Central memory CD8-positive, alpha-beta T cell (primary cell): ENCODE measurements around the gene ALK.

ENCODE experiments used
- ATAC-seq: fragments of 150-1000 bp; cut with Tn5 transposase; replicated peaks from 2 replicates; pipeline ENCODE4 v1.10.0; 2022; ENCODE audit warnings: mild to moderate bottlenecking, moderate FRiP score, moderate number of reproducible peaks; ENCODE audit not compliant: poor library complexity, severe bottlenecking; ENCODE audit errors: extremely low read depth
- DNase-seq, 2 donors: peaks; one replicate each; pipeline ENCODE4 v3.0.0; 2021; ENCODE audit warnings: low spot score in 2 of 2
- H3K27ac Mint-ChIP-seq: one replicate; pipeline ENCODE4 v1.8.0; 2022; ENCODE audit warnings: low read depth, mild to moderate bottlenecking, moderate library complexity, mixed read lengths
- H3K27me3 Mint-ChIP-seq: one replicate; pipeline ENCODE4 v1.8.0; 2022; ENCODE audit warnings: mixed read lengths
- H3K36me3 Mint-ChIP-seq: one replicate; pipeline ENCODE4 v1.8.0; 2022; ENCODE audit warnings: mild to moderate bottlenecking, moderate library complexity, mixed read lengths; ENCODE audit not compliant: insufficient read depth
- H3K4me1 Mint-ChIP-seq: one replicate; pipeline ENCODE4 v1.8.0; 2022; ENCODE audit warnings: mixed read lengths
- H3K4me3 Mint-ChIP-seq: one replicate; pipeline ENCODE4 v1.8.0; 2022; ENCODE audit warnings: mild to moderate bottlenecking, moderate library complexity, mixed read lengths
- H3K9me3 Mint-ChIP-seq: one replicate; pipeline ENCODE4 v1.8.0; 2022; ENCODE audit warnings: mixed read lengths

The ALK gene

DNA sequence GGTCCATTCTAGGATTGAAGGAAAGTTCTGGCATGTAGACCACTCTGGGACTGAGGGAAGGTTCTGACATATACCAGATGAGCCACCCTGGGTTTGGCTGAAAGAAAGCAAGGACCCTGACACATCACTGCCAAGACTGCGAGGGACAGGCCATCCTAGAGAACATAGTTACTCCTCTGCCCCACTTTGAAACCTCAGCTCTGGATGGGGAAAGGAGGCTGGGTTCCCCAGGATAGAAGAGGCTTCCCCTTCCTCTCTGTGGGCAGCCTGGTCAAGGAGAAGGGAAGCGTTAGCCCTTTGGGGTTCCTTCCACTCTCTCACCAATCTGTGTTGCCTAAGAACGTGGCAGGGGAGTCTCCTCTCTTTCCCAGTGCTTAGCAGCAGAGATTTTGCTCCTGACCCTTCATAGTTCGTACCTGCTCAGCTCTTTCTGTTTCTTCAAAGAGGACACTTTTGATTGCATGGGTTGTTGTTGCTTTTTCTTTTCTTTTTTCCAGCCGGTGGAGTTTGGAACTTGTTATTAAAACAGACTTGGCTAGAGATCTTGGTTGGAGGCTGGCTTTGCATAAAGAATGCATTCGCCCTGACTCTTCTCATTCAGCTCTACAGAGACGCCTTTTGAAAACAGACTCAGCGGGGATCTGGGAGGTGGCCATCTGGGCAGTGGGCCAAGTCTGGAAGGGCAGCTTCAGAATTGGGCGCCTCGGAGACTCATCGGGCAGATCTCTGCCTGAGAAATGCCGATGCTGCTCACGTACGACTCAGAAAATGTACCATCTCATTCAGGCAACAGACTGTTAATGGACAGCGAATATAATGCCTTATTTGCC lies 640.1 kb downstream of the ALK start:
- Mint-ChIP-seq H3K4me1 (no peaks in the 10 kb centered on the region), H3K27ac (no peak overlapping the region), H3K36me3 (no peaks in the 10 kb centered on the region), H3K9me3 (no peaks in the 10 kb centered on the region), H3K4me3 (no peak overlapping the region), H3K27me3 (peaks cover 65% of the 10 kb centered on the region)
- ATAC-seq: no peak
- no peak for DNase-seq

DNA sequence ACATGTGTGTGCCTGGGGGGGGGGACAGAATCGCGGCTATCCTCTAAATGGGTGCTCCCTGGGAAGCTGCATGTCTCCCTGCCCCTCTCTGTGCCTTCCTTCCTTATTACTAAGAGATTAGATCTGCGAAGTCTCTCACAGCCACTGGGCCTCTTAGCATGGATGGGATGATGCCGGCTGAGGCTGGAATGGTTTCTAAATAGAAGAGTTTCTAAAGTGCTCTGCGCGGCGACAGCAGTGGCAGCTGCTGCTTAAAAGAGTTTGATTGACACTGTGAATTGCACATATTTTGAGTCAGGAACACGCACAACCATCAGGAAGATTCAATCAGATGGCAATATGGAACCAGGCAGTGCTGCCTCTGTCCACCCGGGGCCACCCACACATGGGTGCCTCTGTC lies 642.4 kb downstream of the ALK start:
- Mint-ChIP-seq H3K36me3 (no peaks in the 10 kb centered on the region), H3K27me3 (peaks cover 75% of the 10 kb centered on the region), H3K4me3 (no peak overlapping the region), H3K4me1 (no peaks in the 10 kb centered on the region), H3K9me3 (no peaks in the 10 kb centered on the region), H3K27ac (no peak overlapping the region)
- DNase-seq (no peak), ATAC-seq (no peak)

DNA sequence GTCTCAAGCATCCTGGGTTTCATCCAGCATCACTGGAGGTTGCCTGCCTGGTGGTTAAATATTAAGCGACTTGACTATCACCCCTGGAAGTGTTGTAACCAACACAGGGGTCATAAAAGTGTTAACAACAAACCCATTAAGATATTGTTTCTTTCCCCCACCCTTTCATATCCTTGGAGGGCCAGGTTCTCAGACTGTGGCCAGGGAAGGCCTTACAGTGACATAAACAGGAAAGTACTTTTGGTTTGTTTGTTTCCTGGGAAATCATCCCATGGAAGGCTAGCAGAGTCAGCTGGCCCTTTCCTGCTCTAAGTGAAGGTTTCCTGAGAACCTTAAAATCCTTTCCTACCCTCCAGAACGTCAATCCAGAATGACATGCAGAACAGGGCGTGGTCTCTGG lies 645.2 kb downstream of the ALK start:
- Mint-ChIP-seq H3K4me3 (no peak overlapping the region), H3K9me3 (no peaks in the 10 kb centered on the region), H3K4me1 (no peaks in the 10 kb centered on the region), H3K36me3 (no peaks in the 10 kb centered on the region), H3K27ac (no peak overlapping the region), H3K27me3 (peaks cover 95% of the 10 kb centered on the region)
- DNase-seq: no peak
- ATAC-seq: no peak

DNA sequence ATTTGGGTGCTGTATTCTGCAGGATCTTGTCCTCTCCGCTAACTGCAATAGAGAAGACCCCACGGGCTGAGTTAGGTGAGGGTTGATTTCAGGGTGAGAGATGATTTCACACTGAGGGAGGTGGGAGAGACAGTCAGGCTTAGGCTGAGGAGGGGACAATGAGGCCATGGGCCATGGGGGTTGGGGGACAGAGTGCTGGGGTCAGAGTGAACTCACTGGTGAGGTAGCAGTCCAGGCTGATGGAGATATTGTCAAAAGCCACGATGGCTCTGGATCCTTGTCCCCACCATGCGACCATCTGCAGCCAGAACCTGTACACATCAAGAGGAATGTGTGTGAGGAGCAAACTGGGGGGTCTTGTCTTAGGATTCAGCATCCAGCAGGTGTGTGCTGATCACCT lies 646.2 kb downstream of the ALK start:
- no peak for ATAC-seq
- H3K27me3 Mint-ChIP-seq: peaks cover 95% of the 10 kb centered on the region
- no peak overlapping the region for H3K4me3 Mint-ChIP-seq
- DNase-seq: no peak
- no peaks in the 10 kb centered on the region for H3K9me3 Mint-ChIP-seq
- H3K27ac Mint-ChIP-seq: no peak overlapping the region
- no peaks in the 10 kb centered on the region for H3K36me3 Mint-ChIP-seq
- no peaks in the 10 kb centered on the region for H3K4me1 Mint-ChIP-seq

DNA sequence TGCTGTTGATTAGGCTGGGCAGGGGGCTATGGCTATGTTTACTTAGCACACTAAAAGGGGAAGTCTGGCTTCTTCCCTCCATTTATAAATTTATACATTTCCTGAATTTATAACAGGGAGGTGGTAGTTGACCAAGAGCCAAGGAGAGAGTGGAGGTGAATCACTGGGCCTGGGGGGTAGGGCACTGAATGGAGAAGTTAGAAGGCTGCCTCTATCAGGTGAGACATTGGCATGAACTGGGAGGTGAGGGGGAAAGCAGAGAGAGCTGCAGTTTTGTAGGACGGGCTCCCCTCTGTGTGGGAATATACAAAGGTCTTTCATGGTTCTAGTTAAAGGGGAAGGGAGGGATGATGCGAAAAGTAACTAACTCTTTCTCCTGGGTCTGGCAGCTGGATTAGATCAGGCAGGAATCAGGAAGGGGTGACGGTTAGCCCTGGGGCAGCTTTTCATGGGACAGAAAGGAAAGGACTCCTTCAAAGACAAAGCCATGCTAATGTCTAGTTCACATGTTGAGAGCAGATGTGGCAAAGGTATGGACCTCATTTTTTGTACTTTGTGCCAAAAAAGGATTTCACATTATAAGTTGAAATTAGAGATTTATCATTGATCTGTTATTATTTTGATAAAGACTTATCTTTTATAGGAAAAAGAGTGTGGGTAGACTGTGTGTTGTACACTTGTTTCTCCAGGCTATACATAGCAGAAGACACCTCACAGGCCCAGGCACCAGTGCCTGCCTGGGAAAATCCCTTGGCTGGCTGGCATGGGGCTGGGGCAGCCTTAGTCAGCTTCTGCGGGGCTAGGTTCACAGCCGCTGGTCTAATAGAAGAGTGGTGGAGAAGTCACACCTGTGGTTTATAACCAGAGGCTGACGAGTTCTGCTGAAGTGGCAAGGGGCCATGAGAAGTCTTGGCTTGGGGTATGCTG lies 647.4 kb downstream of the ALK start:
- H3K36me3 Mint-ChIP-seq: no peaks in the 10 kb centered on the region
- no peak overlapping the region for H3K27ac Mint-ChIP-seq
- H3K4me3 Mint-ChIP-seq: no peak overlapping the region
- DNase-seq: no peak
- ATAC-seq: no peak
- H3K9me3 Mint-ChIP-seq: no peaks in the 10 kb centered on the region
- H3K4me1 Mint-ChIP-seq: no peaks in the 10 kb centered on the region
- peaks cover 97% of the 10 kb centered on the region for H3K27me3 Mint-ChIP-seq

DNA sequence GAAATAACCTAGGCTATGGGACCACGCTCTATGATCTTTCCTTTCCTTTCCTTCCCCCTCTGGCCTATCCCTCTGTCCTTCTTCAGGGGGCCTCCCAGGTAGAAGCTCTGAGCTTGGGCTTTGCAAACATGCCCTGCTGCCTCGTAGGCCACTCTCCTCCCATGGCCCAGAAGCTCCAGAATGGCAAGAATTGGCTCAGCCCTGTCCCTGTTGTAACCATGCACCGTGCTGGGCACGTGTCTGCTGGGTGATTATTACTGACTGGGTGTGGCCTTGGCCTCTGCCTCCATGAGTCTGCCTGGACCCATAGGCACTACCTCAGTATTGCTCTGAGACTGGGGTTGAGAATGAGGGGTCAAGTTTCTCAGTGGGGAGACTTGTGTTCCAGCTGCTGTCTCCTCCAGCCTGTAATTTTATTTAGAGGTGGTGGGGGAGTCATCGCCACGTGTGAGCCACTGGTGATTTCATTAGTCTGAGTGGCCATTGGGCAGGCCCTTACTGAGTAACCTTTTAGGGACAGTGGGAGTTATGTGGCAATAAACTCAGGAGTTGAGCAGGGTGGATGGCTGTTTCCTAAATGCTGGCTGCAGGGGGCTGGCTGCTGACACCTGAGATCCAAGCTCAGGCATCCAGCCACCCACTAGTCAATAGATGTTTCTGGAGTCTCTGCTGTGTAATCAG lies 648.2 kb downstream of the ALK start:
- no peak overlapping the region for H3K27ac Mint-ChIP-seq
- ATAC-seq (no peak), DNase-seq (no peak)
- no peak overlapping the region for H3K4me3 Mint-ChIP-seq
- H3K9me3 Mint-ChIP-seq: no peaks in the 10 kb centered on the region
- no peaks in the 10 kb centered on the region for H3K36me3 Mint-ChIP-seq
- H3K27me3 Mint-ChIP-seq: peaks cover 94% of the 10 kb centered on the region
- H3K4me1 Mint-ChIP-seq: no peaks in the 10 kb centered on the region

DNA sequence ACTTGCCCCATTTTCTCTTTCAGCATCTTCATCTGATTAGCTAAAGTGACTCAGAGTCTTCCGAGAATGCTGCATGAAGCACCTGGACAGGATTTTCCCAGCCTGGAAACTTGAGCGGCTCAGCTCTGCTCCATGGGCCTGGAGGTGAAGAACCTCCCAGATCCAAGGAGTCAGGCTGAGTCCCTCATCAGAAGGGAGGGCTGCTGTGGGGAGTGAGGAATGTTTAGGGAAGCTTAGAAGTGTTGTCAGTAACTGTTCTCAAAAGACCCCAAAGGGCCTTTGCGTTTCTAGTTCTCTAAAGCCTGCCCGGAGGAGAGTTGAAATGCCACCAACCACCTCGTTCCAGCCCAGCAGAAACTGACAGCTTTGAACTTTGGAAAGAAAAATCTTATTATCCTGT lies 649.1 kb downstream of the ALK start:
- H3K27me3 Mint-ChIP-seq: peaks cover 86% of the 10 kb centered on the region
- no peak overlapping the region for H3K27ac Mint-ChIP-seq
- DNase-seq (no peak), ATAC-seq (no peak)
- no peak overlapping the region for H3K4me3 Mint-ChIP-seq
- no peaks in the 10 kb centered on the region for H3K36me3 Mint-ChIP-seq
- no peaks in the 10 kb centered on the region for H3K9me3 Mint-ChIP-seq
- H3K4me1 Mint-ChIP-seq: no peaks in the 10 kb centered on the region

DNA sequence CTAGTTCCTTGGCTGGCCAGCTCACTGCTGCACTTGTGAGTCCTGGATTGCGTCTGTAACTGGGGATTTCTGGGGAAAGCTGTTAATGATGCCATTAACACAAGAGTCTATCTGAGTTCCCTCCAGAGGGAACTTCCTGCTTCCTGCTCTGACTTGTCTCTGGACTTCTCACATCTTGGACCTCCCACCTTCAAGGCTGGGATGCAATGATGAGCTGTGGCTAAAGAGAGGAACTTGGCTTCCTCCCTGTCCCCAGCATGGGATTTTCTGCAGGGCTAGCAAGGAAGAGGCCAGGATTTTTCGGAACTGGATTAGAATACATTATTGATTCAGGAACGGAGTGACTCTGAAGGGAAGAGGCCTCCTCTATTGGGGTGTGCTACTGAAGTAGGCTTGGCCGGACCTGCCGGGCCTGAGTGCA lies 650.7 kb downstream of the ALK start:
- Mint-ChIP-seq H3K4me1 (no peaks in the 10 kb centered on the region), H3K4me3 (no peak overlapping the region), H3K27me3 (peaks cover 71% of the 10 kb centered on the region), H3K36me3 (no peaks in the 10 kb centered on the region), H3K9me3 (no peaks in the 10 kb centered on the region), H3K27ac (no peak overlapping the region)
- DNase-seq: no peak
- no peak for ATAC-seq

DNA sequence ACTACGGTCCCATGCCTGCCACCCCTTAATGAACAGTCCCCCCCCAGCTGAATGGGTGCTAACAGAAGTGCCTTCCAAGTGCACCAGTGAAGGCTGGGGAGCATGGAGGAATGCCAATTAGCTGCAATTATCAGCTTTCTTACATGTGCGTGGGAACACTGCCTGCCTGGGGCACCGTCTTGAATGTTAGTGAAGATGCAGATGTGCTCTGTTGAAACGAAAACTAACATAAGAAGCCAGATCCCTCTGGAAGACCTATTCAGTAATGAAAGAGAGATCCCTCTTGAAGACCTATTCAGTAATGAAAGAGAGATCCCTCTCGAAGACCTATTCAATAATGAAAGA lies 651.6 kb downstream of the ALK start:
- Mint-ChIP-seq H3K4me3 (no peak overlapping the region), H3K36me3 (no peaks in the 10 kb centered on the region), H3K9me3 (no peaks in the 10 kb centered on the region), H3K27ac (no peak overlapping the region), H3K27me3 (peaks cover 62% of the 10 kb centered on the region), H3K4me1 (no peaks in the 10 kb centered on the region)
- no peak for DNase-seq
- ATAC-seq: no peak

DNA sequence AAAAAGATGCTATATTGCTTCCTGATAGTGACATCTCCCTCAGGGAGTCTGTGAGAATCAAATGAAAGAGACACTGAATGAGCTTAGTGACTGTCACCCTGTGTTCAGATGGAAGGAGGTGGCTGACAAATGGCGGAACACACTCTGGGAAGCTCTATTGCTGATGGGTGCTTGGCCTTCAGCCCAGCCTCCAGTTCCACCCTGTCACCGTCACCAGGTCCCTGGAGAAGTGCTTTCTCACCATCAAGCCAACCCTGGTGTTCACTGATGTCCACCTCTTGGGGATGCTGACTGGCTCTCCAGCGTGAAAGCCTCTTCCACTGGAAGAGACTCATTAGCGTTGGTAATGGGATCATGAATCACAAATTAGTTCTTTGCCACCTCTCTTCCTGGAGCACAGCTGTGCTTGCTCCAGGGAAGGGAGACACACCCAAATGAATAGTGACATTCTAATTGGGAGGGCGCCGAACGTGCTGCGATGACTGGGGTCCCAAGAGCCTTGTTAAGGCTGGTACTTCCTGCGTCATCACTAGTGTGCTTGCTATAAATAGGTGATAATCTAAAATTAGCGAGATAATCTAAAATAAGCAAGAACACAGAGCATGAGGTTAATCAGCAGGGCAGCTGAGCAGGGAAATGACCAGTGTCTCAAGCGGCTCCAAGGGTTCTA lies 652.2 kb downstream of the ALK start:
- H3K36me3 Mint-ChIP-seq: no peaks in the 10 kb centered on the region
- no peak for DNase-seq
- no peak for ATAC-seq
- no peaks in the 10 kb centered on the region for H3K9me3 Mint-ChIP-seq
- peaks cover 57% of the 10 kb centered on the region for H3K27me3 Mint-ChIP-seq
- no peak overlapping the region for H3K4me3 Mint-ChIP-seq
- no peak overlapping the region for H3K27ac Mint-ChIP-seq
- H3K4me1 Mint-ChIP-seq: no peaks in the 10 kb centered on the region

DNA sequence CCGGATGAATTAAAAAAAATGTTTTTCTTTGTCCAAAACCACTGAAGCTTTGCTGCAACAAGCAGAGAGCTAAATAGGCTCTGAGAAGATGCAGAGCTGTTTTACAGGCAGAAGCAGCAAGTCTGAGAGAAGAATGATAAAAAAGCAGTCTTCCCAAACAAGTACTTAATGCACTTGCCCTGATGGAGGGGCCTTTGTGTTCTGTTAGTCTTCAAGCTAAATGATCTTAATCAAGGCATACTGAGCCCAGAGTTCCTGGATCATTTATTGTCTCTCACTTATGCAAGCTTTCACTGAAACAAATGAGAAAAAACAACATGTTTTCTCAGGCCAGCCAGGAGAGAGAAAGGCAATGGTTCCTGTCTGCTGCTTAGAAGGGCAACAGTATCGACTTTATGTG lies 653.7 kb downstream of the ALK start:
- Mint-ChIP-seq H3K4me3 (no peak overlapping the region), H3K36me3 (no peaks in the 10 kb centered on the region), H3K27ac (no peak overlapping the region), H3K27me3 (peaks cover 54% of the 10 kb centered on the region), H3K4me1 (no peaks in the 10 kb centered on the region), H3K9me3 (no peaks in the 10 kb centered on the region)
- no peak for ATAC-seq
- no peak for DNase-seq

DNA sequence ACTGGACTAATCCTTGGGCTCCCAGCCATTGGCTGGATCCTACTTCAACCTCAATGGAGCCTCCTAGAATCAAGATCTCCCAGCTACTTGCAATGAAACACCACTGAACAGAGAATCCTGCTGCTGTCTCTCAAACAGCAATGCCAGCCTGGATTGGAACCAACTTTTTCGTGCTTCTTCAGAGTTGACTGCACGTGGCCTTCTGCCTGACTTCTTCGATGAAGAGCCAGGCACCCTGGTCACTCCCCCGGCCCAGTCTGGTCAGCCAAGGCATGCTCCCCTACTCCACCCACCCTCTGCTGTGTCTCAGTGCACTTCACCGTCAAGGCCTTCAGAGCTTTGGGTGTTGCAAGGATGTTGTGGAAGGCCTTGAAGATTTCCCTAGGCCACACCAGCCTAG lies 657.5 kb downstream of the ALK start:
- no peaks in the 10 kb centered on the region for H3K36me3 Mint-ChIP-seq
- ATAC-seq (no peak), DNase-seq (no peak)
- peaks cover 53% of the 10 kb centered on the region for H3K27me3 Mint-ChIP-seq
- no peaks in the 10 kb centered on the region for H3K9me3 Mint-ChIP-seq
- no peak overlapping the region for H3K27ac Mint-ChIP-seq
- H3K4me1 Mint-ChIP-seq: no peaks in the 10 kb centered on the region
- H3K4me3 Mint-ChIP-seq: no peak overlapping the region
